K562 (cell line): ENCODE measurements around the gene PPRC1. TPM values are rescaled to one million over a fixed set of nuclear protein-coding genes. Genes with fewer than 3 reads are reported as not detected.
A peak's percentile ranks its signal among the peaks of the same experiment; 100 is the strongest.

ENCODE experiments used
- BHLHE40 ChIP-seq: IDR thresholded peaks from 2 replicates; pipeline ENCODE4 v1.6.1; 2011; ENCODE audit warnings: low read length, improper control_type of control experiment
- ELK3 ChIP-seq: fragments of 450-650 bp; formaldehyde crosslinking; IDR thresholded peaks from 2 replicates; pipeline ENCODE4 v1.4.0; 2020; ENCODE audit warnings: mild to moderate bottlenecking
- GTF2F1 ChIP-seq: IDR thresholded peaks from 2 replicates; pipeline ENCODE4 v1.6.1; 2011; ENCODE audit warnings: low read depth, low read length, improper control_type of control experiment
- HCFC1 ChIP-seq: IDR thresholded peaks from 2 replicates; pipeline ENCODE4 v1.6.1; 2012; ENCODE audit warnings: low read depth, low read length, improper control_type of control experiment
- HDAC1 ChIP-seq, 2 experiments: fragments of 450-650 bp; IDR thresholded peaks; 2 replicates each; pipeline ENCODE4 v1.6.1; 2016 to 2017; ENCODE audit warnings: inconsistent platforms in 1 of 2, mild to moderate bottlenecking in 1 of 2, moderate library complexity in 1 of 2
- SMARCA4 ChIP-seq: fragments of 450-650 bp; IDR thresholded peaks from 2 replicates; pipeline ENCODE4 v1.6.1; 2016
- TAF1 ChIP-seq: IDR thresholded peaks from 2 replicates; pipeline ENCODE4 v1.6.1; 2011; ENCODE audit warnings: mild to moderate bottlenecking, low read length, moderate library complexity; ENCODE audit not compliant: insufficient read depth, control insufficient read depth, severe bottlenecking; ENCODE audit errors: extremely low read depth
- TAF9B ChIP-seq: fragments of 450-650 bp; IDR thresholded peaks from 2 replicates; pipeline ENCODE4 v1.6.1; 2018; ENCODE audit warnings: mild to moderate bottlenecking; ENCODE audit not compliant: partially characterized antibody
- TGIF2 ChIP-seq: sonication (generic); formaldehyde crosslinking; IDR thresholded peaks from 2 replicates; pipeline ENCODE4 v1.8.1; 2022; ENCODE audit warnings: mild to moderate bottlenecking, missing genetic modification reagents, moderate library complexity
- ZNF224 ChIP-seq: sonication (generic); formaldehyde crosslinking; IDR thresholded peaks from 2 replicates; pipeline ENCODE4 v1.8.0; 2022; ENCODE audit warnings: mild to moderate bottlenecking, missing genetic modification reagents
- ZNF24 ChIP-seq: fragments of 450-650 bp; IDR thresholded peaks from 2 replicates; pipeline ENCODE4 v1.6.1; 2016
- ZNF263 ChIP-seq: sonication (generic); formaldehyde crosslinking; IDR thresholded peaks from 2 replicates; pipeline ENCODE4 v1.8.0; 2022; ENCODE audit warnings: mild to moderate bottlenecking, missing genetic modification reagents, borderline replicate concordance
- ZNF280B ChIP-seq: fragments of 250-450 bp; sonication (Bioruptor Pico); IDR thresholded peaks from 2 replicates; pipeline ENCODE4 v1.5.1; 2021; ENCODE audit warnings: mild to moderate bottlenecking
- ZNF347 ChIP-seq: fragments of 450-650 bp; formaldehyde crosslinking; IDR thresholded peaks from 2 replicates; pipeline ENCODE4 v1.4.0; 2020; ENCODE audit warnings: low read depth, mild to moderate bottlenecking, moderate library complexity
- polyA plus RNA-seq, 8 experiments: library from polyadenylated mRNA; depleted of rRNA in 4 of 8; stranded (reverse) in 5 of 8; unstranded in 3 of 8; fragments of >200 nt; fragmentation: Nextera tagmentation in 2 of 8; fragmentation: Illumina TruSeq in 1 of 8; extraction: Ambion mirVana in 2 of 8; extraction: Trizol in 1 of 8; gene quantifications; 2 replicates each; pipeline versions ENCODE4 v1.2.1 to v1.2.3, GENCODE V29; 2011 to 2014; ENCODE audit warnings: inconsistent platforms in 1 of 8, missing spikeins in 1 of 8
- total RNA-seq, 7 experiments: library from RNA; depleted of rRNA in 6 of 7; stranded (reverse); fragments of >200 nt in 6 of 7; fragmentation: Illumina TruSeq in 2 of 7; extraction: Trizol in 2 of 7; gene quantifications; 2 replicates each; pipeline versions ENCODE4 v1.2.1 to v1.2.3, GENCODE V29; 2011 to 2021; ENCODE audit warnings: low replicate concordance in 1 of 7
- TF ChIP-seq, protein P1 (sequence below), 2 experiments: fragments of 450-650 bp; IDR thresholded peaks; 2 replicates each; pipeline ENCODE4 v1.6.1; 2018; ENCODE audit warnings: mild to moderate bottlenecking in 2 of 2, low read depth in 1 of 2; ENCODE audit not compliant: partially characterized antibody in 2 of 2
- TF ChIP-seq, protein P2 (sequence below): sonication (generic); formaldehyde crosslinking; IDR thresholded peaks from 2 replicates; pipeline ENCODE4 v1.9.0; 2022; ENCODE audit warnings: mild to moderate bottlenecking, missing genetic modification reagents
- TF ChIP-seq, protein P3 (sequence below): sonication (generic); formaldehyde crosslinking; IDR thresholded peaks from 2 replicates; pipeline ENCODE4 v1.8.0; 2022; ENCODE audit warnings: missing genetic modification reagents, mild to moderate bottlenecking, moderate library complexity, borderline replicate concordance

Gene PPRC1
- total and polyA plus RNA-seq, 9 of the 15 experiments (the other 6 are each of a cell fraction or from before 2014, with no cell fraction given) = 8.5 to 47.1 (median 16.2) TPM

DNA sequence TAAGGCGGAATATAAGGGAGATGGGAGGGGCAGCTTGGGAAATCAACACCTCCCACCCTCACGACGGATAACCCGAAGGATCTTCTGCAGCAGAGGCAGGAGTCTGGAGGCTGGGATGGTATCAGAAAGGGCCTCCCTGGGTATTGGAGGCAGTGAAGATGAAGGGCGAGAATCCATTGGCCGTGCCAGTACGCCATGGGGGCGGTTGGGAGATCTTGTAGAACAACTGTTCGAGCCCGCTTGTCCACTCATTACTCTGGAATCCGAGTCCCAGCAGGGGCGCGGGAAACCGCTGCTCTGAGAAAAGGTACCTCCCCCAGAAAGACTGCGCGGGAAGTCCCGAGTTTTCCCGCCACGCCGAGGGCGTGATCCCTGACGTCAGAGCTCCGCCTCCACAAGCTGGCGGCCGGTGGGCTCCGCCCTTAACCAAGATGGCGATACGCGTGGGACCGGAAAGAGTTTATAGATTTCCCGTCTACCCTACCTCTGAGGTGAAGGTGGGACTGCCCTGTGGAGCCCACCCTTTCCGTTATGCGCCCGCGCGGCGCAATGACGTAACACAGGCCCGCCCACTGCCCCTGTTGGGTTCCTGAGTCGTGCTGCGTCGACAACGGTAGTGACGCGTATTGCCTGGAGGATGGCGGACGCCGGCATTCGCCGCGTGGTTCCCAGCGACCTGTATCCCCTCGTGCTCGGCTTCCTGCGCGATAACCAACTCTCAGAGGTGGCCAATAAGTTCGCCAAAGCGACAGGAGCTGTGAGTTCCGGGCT lies 19.1 kb downstream of the PPRC1 start, which contains the start of gene NOLC1 (continued):
- TF ChIP-seq, protein P1, sequence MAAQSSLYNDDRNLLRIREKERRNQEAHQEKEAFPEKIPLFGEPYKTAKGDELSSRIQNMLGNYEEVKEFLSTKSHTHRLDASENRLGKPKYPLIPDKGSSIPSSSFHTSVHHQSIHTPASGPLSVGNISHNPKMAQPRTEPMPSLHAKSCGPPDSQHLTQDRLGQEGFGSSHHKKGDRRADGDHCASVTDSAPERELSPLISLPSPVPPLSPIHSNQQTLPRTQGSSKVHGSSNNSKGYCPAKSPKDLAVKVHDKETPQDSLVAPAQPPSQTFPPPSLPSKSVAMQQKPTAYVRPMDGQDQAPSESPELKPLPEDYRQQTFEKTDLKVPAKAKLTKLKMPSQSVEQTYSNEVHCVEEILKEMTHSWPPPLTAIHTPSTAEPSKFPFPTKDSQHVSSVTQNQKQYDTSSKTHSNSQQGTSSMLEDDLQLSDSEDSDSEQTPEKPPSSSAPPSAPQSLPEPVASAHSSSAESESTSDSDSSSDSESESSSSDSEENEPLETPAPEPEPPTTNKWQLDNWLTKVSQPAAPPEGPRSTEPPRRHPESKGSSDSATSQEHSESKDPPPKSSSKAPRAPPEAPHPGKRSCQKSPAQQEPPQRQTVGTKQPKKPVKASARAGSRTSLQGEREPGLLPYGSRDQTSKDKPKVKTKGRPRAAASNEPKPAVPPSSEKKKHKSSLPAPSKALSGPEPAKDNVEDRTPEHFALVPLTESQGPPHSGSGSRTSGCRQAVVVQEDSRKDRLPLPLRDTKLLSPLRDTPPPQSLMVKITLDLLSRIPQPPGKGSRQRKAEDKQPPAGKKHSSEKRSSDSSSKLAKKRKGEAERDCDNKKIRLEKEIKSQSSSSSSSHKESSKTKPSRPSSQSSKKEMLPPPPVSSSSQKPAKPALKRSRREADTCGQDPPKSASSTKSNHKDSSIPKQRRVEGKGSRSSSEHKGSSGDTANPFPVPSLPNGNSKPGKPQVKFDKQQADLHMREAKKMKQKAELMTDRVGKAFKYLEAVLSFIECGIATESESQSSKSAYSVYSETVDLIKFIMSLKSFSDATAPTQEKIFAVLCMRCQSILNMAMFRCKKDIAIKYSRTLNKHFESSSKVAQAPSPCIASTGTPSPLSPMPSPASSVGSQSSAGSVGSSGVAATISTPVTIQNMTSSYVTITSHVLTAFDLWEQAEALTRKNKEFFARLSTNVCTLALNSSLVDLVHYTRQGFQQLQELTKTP (IDR thresholded peaks at IDR 0.05; ENCODE audit: low read depth in 1 of 2, partially characterized antibody in 2 of 2) = peak in 1 of 2 experiments; percentile 73
- TF ChIP-seq TGIF2 (CRISPR knock-in tag) (peak; percentile 60; the same call in 1 of the 2 replicates), TAF9B (peak; percentile 73), GTF2F1 (peak; percentile 77; the same call in 1 of the 2 replicates), ZNF263 (peak; percentile 80; the same call in 1 of the 2 replicates), TAF1 (peak; percentile 77), ZNF224 (CRISPR knock-in tag) (peak; percentile 70; the same call in 1 of the 2 replicates), BHLHE40 (peak; percentile 58; the same call in 1 of the 2 replicates), ZNF280B (CRISPR knock-in tag) (no peak), ELK3 (CRISPR knock-in tag) (no peak), ZNF24 (peak; percentile 90), ZNF347 (CRISPR knock-in tag) (no peak), SMARCA4 (no peak), HCFC1 (peak; percentile 88), HDAC1 (IDR thresholded peaks at IDR 0.05) (peak in 1 of 2 experiments; percentile 94; a peak in 2 of 4 replicates)
- TF ChIP-seq, protein P2, sequence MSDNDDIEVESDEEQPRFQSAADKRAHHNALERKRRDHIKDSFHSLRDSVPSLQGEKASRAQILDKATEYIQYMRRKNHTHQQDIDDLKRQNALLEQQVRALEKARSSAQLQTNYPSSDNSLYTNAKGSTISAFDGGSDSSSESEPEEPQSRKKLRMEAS = peak; percentile 93
- TF ChIP-seq, protein P3, sequence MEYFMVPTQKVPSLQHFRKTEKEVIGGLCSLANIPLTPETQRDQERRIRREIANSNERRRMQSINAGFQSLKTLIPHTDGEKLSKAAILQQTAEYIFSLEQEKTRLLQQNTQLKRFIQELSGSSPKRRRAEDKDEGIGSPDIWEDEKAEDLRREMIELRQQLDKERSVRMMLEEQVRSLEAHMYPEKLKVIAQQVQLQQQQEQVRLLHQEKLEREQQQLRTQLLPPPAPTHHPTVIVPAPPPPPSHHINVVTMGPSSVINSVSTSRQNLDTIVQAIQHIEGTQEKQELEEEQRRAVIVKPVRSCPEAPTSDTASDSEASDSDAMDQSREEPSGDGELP (CRISPR knock-in tag) = peak; percentile 96
